Naive thymus-derived CD4-positive, alpha-beta T cell (primary cell): ENCODE results near the gene MEGF11. TPM values are rescaled to one million over a fixed set of nuclear protein-coding genes. Genes with fewer than 3 reads are reported as not detected.

Experiments used
- ATAC-seq: fragments of 150-1000 bp; cut with Tn5 transposase; 2 replicates; pipeline ENCODE4 v1.10.0; 2021; ENCODE audit warnings: mild to moderate bottlenecking, moderate library complexity
- CTCF ChIA-PET: fragments of 350-600 bp; sonication (Branson Sonifier 250); formaldehyde crosslinking; loops from one replicate; lab custom pipeline; 2021; ENCODE audit warnings: antibody characterized with exemption; lab: Charles Lee
- POLR2A ChIA-PET: fragments of 350-600 bp; sonication (Branson Sonifier 250); formaldehyde crosslinking; loops from one replicate; lab custom pipeline; 2021; ENCODE audit warnings: antibody characterized with exemption, inconsistent platforms; lab: Charles Lee
- DNase-seq, 9 donors: peaks; one replicate each; pipeline versions ENCODE4 v3.0.0 to v3.0.0-alpha.2; 2020 to 2022; ENCODE audit warnings: mixed read lengths in 1 of 9
- H3K27ac ChIP-seq: one replicate; pipeline ENCODE4 v1.7.0; 2013; ENCODE audit warnings: mild to moderate bottlenecking, low read depth, low read length, moderate library complexity
- H3K27me3 ChIP-seq, 2 donors: one replicate each; pipeline ENCODE4 v1.7.0; 2013; ENCODE audit warnings: low read length in 2 of 2, mild to moderate bottlenecking in 2 of 2, moderate library complexity in 2 of 2; ENCODE audit not compliant: control insufficient read depth in 2 of 2, insufficient read depth in 2 of 2
- H3K36me3 ChIP-seq, 3 experiments: 1 replicate in 2 of 3; 2 replicates in 1 of 3; pipeline ENCODE4 v1.7.0; 2013; ENCODE audit warnings: low read length in 3 of 3, mild to moderate bottlenecking in 3 of 3, moderate library complexity in 1 of 3; ENCODE audit not compliant: insufficient read depth in 3 of 3, control insufficient read depth in 2 of 3
- H3K4me1 ChIP-seq, 2 donors: one replicate each; pipeline ENCODE4 v1.7.0; 2013; ENCODE audit warnings: low read length in 2 of 2, mild to moderate bottlenecking in 2 of 2, moderate library complexity in 1 of 2; ENCODE audit not compliant: control insufficient read depth in 2 of 2, insufficient read depth in 2 of 2
- H3K4me3 ChIP-seq: 2 replicates; pipeline ENCODE4 v1.7.0; 2013; ENCODE audit warnings: mild to moderate bottlenecking, low read length
- H3K9me3 ChIP-seq, 3 experiments: 1 replicate in 2 of 3; 2 replicates in 1 of 3; pipeline ENCODE4 v1.7.0; 2013; ENCODE audit warnings: low read length in 3 of 3; ENCODE audit not compliant: control insufficient read depth in 2 of 3
- H3K27ac Mint-ChIP-seq, 9 donors: one replicate each; pipeline ENCODE4 v1.8.0; 2020 to 2022; ENCODE audit warnings: mixed read lengths in 9 of 9, mild to moderate bottlenecking in 8 of 9, moderate library complexity in 5 of 9, inconsistent platforms in 2 of 9
- H3K27me3 Mint-ChIP-seq, 5 donors: one replicate each; pipeline ENCODE4 v1.8.0; 2021 to 2022; ENCODE audit warnings: mixed read lengths in 5 of 5, mild to moderate bottlenecking in 1 of 5
- H3K36me3 Mint-ChIP-seq, 5 donors: one replicate each; pipeline ENCODE4 v1.8.0; 2020 to 2022; ENCODE audit warnings: mixed read lengths in 5 of 5, mild to moderate bottlenecking in 3 of 5, inconsistent platforms in 1 of 5
- H3K4me1 Mint-ChIP-seq, 7 donors: one replicate each; pipeline ENCODE4 v1.8.0; 2020 to 2022; ENCODE audit warnings: mixed read lengths in 7 of 7, mild to moderate bottlenecking in 3 of 7, inconsistent platforms in 1 of 7
- H3K4me3 Mint-ChIP-seq, 10 donors: one replicate each; pipeline ENCODE4 v1.8.0; 2020 to 2022; ENCODE audit warnings: mild to moderate bottlenecking in 10 of 10, mixed read lengths in 10 of 10, moderate library complexity in 6 of 10, inconsistent platforms in 2 of 10
- H3K9me3 Mint-ChIP-seq, 11 donors: one replicate each; pipeline ENCODE4 v1.8.0; 2020 to 2022; ENCODE audit warnings: mixed read lengths in 11 of 11, mild to moderate bottlenecking in 4 of 11, inconsistent platforms in 1 of 11, moderate library complexity in 1 of 11
- intact Hi-C, 2 donors: fragments of 100-400 bp; cut with micrococcal nuclease; formaldehyde crosslinking; loops; one replicate each; pipeline ENCODE4 v1.15.1; 2023
- polyA plus RNA-seq, 2 donors: library from polyadenylated mRNA; unstranded; fragments of 300-500 nt; fragmentation: Illumina TruSeq; gene quantifications; one replicate each; pipeline ENCODE4 v1.2.3, GENCODE V29; 2021
- total RNA-seq, 6 experiments: library from RNA in 5 of 6; stranded (reverse) in 5 of 6; gene quantifications; 1 replicate in 5 of 6; 2 replicates in 1 of 6; pipeline ENCODE4 v1.2.3 and lab custom pipeline; 2021 to 2026

MEGF11 gene
- total and polyA plus RNA-seq, 7 experiments from 2014 or later: 0.45 TPM; not detected in 6

- Histone ChIP-seq H3K4me1 (no peaks in the 10 kb centered on the region), H3K36me3 (no peaks in the 10 kb centered on the region), H3K27ac (no peak overlapping the region), H3K27me3 (no peaks in the 10 kb centered on the region), H3K9me3 (no peaks in the 10 kb centered on the region), H3K4me3 (no peak overlapping the region)
- no peak for ATAC-seq
- no peaks in the 10 kb centered on the region for H3K9me3 Mint-ChIP-seq
- H3K27me3 Mint-ChIP-seq: peaks cover 0 to 3% (median 0%) of the 10 kb centered on the region in 5 donors
- CTCF ChIA-PET: no interaction called here
- no peak overlapping the region for H3K27ac Mint-ChIP-seq
- intact Hi-C loops: no loop called here
- POLR2A ChIA-PET: no interaction called here
- H3K4me1 Mint-ChIP-seq: peaks cover 4 to 18% (median 12%) of the 10 kb centered on the region in 7 donors
- no peak for DNase-seq
- H3K36me3 Mint-ChIP-seq: no peaks in the 10 kb centered on the region
- H3K4me3 Mint-ChIP-seq: no peak overlapping the region
Measured at GRCh38 chr15:66139591-66140207, 113.9 kb downstream of the MEGF11 start.

- H3K27me3 Mint-ChIP-seq: peaks cover 0 to 3% (median 0%) of the 10 kb centered on the region in 5 donors
- Histone ChIP-seq H3K27ac (no peak overlapping the region), H3K4me3 (no peak overlapping the region), H3K9me3 (no peaks in the 10 kb centered on the region), H3K4me1 (no peaks in the 10 kb centered on the region), H3K36me3 (no peaks in the 10 kb centered on the region), H3K27me3 (no peaks in the 10 kb centered on the region)
- H3K27ac Mint-ChIP-seq: no peak overlapping the region
- H3K4me3 Mint-ChIP-seq: no peak overlapping the region
- no peak for DNase-seq
- no peak for ATAC-seq
- intact Hi-C loops: no loop called here
- peaks cover 4 to 18% (median 12%) of the 10 kb centered on the region in 7 donors for H3K4me1 Mint-ChIP-seq
- ChIA-PET CTCF (no interaction called here), POLR2A (no interaction called here)
- H3K9me3 Mint-ChIP-seq: no peaks in the 10 kb centered on the region
- no peaks in the 10 kb centered on the region for H3K36me3 Mint-ChIP-seq
Measured at GRCh38 chr15:66138892-66139590, 114.5 kb downstream of the MEGF11 start.

GRCh38 chr15:66138096-66138783, 115.3 kb downstream of the MEGF11 start:
- Mint-ChIP-seq H3K27ac (peak overlapping the region in 1 of 9 donors; percentile 27), H3K4me1 (peaks cover 4 to 18% (median 12%) of the 10 kb centered on the region in 7 donors), H3K36me3 (no peaks in the 10 kb centered on the region), H3K27me3 (peaks cover 0 to 3% (median 0%) of the 10 kb centered on the region in 5 donors), H3K9me3 (no peaks in the 10 kb centered on the region), H3K4me3 (no peak overlapping the region)
- H3K4me1 ChIP-seq: no peaks in the 10 kb centered on the region
- no peaks in the 10 kb centered on the region for H3K36me3 ChIP-seq
- DNase-seq (no peak), ATAC-seq (no peak)
- no peak overlapping the region for H3K27ac ChIP-seq
- intact Hi-C loops: no loop called here
- H3K9me3 ChIP-seq: no peaks in the 10 kb centered on the region
- H3K27me3 ChIP-seq: no peaks in the 10 kb centered on the region
- ChIA-PET CTCF (no interaction called here), POLR2A (no interaction called here)
- H3K4me3 ChIP-seq: no peak overlapping the region

- no peak for ATAC-seq
- no peak overlapping the region for H3K27ac Mint-ChIP-seq
Measured at GRCh38 chr15:66136948-66137347, 116.6 kb downstream of the MEGF11 start.

GRCh38 chr15:66135664-66136063, 117.9 kb downstream of the MEGF11 start:
- DNase-seq (no peak), ATAC-seq (no peak)
- POLR2A ChIA-PET: no interaction called here
- intact Hi-C loops: no loop called here
- no peak overlapping the region for H3K27ac ChIP-seq
- CTCF ChIA-PET: no interaction called here
- H3K27me3 ChIP-seq: no peaks in the 10 kb centered on the region
- Mint-ChIP-seq H3K36me3 (no peaks in the 10 kb centered on the region), H3K4me3 (no peak overlapping the region), H3K4me1 (peaks cover 4 to 18% (median 12%) of the 10 kb centered on the region in 7 donors), H3K9me3 (no peaks in the 10 kb centered on the region), H3K27ac (no peak overlapping the region), H3K27me3 (peaks cover 0 to 3% (median 0%) of the 10 kb centered on the region in 5 donors)
- H3K36me3 ChIP-seq: no peaks in the 10 kb centered on the region
- H3K4me1 ChIP-seq: no peaks in the 10 kb centered on the region
- no peak overlapping the region for H3K4me3 ChIP-seq
- H3K9me3 ChIP-seq: no peaks in the 10 kb centered on the region

More at GRCh38 chr15:66136948-66137347, 116.6 kb downstream of the MEGF11 start:
- ChIA-PET POLR2A (no interaction called here), CTCF (no interaction called here)
- Mint-ChIP-seq H3K4me1 (peaks cover 4 to 18% (median 12%) of the 10 kb centered on the region in 7 donors), H3K4me3 (no peak overlapping the region), H3K36me3 (no peaks in the 10 kb centered on the region), H3K9me3 (no peaks in the 10 kb centered on the region), H3K27me3 (peaks cover 0 to 3% (median 0%) of the 10 kb centered on the region in 5 donors)
- H3K9me3 ChIP-seq: no peaks in the 10 kb centered on the region
- H3K27ac ChIP-seq: no peak overlapping the region
- intact Hi-C loops: no loop called here
- no peaks in the 10 kb centered on the region for H3K36me3 ChIP-seq
- no peaks in the 10 kb centered on the region for H3K4me1 ChIP-seq
- no peak overlapping the region for H3K4me3 ChIP-seq
- no peaks in the 10 kb centered on the region for H3K27me3 ChIP-seq
- DNase-seq: no peak

- H3K9me3 Mint-ChIP-seq: no peaks in the 10 kb centered on the region
- no peaks in the 10 kb centered on the region for H3K4me1 ChIP-seq
- no peak overlapping the region for H3K27ac ChIP-seq
- no peak overlapping the region for H3K4me3 Mint-ChIP-seq
- H3K9me3 ChIP-seq: no peaks in the 10 kb centered on the region
- H3K36me3 ChIP-seq: no peaks in the 10 kb centered on the region
- ChIA-PET POLR2A (no interaction called here), CTCF (no interaction called here)
- H3K4me1 Mint-ChIP-seq: peaks cover 4 to 18% (median 12%) of the 10 kb centered on the region in 7 donors
- H3K36me3 Mint-ChIP-seq: no peaks in the 10 kb centered on the region
- no peaks in the 10 kb centered on the region for H3K27me3 ChIP-seq
- intact Hi-C loops: no loop called here
- H3K4me3 ChIP-seq: no peak overlapping the region
- DNase-seq (no peak), ATAC-seq (no peak)
- H3K27me3 Mint-ChIP-seq: peaks cover 0 to 8% (median 0%) of the 10 kb centered on the region in 5 donors
- H3K27ac Mint-ChIP-seq: no peak overlapping the region
Measured at GRCh38 chr15:66134284-66134683, 119.3 kb downstream of the MEGF11 start.
